A172 (cell line): ENCODE measurements around the gene EIF2D. TPM values are rescaled to one million over a fixed set of nuclear protein-coding genes. Genes with fewer than 3 reads are reported as not detected.
"Not testable (repeated sequence)": the region's sequence is repeated elsewhere in the genome, so short reads cannot be mapped to it uniquely, and the experiment has no call there.

Experiments
- DNase-seq: peaks from one replicate; pipeline ENCODE4 v3.0.0-alpha.2; 2015; ENCODE audit warnings: low spot score
- total RNA-seq: library from RNA; depleted of rRNA; stranded (reverse); fragments of >200 nt; shearing (Covaris generic); gene quantifications from 2 replicates; pipeline ENCODE4 v1.2.3, GENCODE V29; 2014

EIF2D gene
- total RNA-seq, 1 experiment from 2014 or later: 53.6 TPM

DNA sequence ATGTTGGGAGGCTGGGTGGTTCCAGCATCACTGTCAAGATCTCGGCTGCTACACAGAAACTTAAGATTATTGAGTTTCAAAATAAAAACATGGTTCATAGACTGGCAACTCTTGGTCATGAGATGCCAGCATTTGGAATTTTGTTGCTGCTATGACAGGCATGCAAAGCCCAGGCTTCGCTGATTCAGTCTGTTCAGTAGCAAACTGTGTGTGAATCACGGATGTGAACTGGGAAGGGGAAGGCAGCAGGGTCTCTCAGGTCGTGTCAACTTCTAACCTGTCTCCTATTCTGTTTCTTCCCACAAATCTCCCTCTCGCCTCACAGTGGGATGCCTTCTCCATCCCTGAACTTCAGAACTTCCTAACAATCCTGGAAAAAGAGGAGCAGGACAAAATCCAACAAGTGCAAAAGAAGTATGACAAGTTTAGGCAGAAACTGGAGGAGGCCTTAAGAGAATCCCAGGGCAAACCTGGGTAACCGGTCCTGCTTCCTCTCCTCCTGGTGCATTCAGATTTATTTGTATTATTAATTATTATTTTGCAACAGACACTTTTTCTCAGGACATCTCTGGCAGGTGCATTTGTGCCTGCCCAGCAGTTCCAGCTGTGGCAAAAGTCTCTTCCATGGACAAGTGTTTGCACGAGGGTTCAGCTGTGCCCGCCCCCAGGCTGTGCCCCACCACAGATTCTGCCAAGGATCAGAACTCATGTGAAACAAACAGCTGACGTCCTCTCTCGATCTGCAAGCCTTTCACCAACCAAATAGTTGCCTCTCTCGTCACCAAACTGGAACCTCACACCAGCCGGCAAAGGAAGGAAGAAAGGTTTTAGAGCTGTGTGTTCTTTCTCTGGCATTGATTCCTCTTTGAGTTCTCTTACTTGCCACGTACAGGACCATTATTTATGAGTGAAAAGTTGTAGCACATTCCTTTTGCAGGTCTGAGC lies 25.5 kb downstream of the EIF2D start:
- DNase-seq: no peak

- DNase-seq: no peak
Observed at GRCh38 chr1:206584683-206585082, 27.6 kb downstream of the EIF2D start.

DNA sequence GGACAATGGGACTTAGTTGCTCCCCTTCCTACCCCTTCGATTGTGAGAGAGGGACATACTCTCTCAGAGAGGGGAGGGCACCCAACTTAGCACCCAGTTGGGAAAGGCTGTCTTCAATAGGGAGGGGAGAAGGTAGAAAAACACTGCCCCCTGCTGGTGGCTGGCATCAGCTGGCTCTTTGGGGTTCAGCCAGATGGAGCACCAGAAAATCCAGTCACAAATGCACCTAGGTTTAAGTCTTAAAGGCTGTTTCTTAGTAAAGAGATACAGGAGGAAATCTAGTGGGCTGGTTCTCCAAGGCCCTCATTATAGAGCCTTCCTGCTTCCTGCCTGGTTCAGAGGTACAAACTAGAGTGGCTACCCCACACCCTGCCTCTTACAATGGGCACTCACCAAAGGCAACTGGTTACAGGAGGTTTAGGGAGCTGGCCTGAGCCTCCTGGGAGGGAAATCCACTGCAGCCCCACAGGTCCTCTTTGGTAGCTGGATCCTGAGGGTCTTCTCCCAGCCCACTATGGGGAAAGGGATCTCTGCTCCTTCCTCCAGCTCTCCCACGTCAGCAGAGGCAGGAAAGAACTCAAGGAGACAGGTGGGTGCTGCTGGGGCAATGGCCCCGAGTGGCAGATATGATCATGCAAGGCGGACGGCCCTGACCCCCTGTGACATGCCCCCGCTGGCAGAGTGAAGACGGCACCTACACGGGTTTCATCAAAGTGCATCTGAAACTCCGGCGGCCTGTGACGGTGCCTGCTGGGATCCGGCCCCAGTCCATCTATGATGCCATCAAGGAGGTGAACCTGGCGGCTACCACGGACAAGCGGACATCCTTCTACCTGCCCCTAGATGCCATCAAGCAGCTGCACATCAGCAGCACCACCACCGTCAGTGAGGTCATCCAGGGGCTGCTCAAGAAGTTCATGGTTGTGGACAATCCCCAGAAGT lies 28.3 kb downstream of the EIF2D start:
- DNase-seq: peak; percentile 81

GRCh38 chr1:206582971-206583706 lies 29.1 kb downstream of the EIF2D start:
- DNase-seq: no peak

DNA sequence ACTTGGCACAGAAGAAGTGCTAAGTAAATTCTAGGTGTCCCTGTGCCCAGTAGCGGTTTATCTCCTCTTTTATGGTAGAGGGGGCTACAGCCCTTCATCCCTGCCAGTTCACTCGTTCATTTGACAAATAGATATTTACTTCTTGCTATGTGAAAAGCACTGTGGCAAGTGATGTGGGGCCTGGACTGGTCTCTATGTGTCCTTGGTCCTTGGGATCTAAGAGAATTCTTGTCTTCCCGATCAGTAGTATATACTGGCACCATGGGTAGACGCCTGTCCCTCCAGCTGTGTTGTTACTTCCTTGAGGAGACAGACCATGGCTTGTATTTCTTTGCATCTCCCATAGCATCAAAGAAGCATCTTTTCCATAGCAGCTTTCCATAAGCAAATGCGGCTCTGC lies 29.7 kb downstream of the EIF2D start:
- no peak for DNase-seq

DNA sequence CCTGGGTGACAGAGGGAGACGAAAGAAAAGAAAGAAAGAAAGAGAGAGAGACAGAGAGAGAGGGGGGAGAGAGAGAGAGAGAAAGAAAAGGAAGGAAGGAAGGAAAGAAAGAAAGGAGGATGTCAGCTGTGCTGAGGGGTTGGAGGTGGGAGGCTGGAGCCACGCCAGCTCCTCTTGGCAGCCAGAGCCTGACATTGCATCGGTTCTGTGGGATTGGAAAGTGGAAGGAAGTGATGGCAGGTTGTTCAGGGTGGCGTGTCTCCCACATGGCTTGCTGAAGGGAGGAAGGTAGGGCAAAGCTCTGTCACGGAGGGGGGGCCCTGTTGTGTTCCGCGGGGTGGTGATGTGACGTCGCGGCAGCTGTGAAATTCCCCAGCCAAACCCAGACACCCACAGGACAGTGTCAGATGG lies 30.7 kb downstream of the EIF2D start:
- no peak for DNase-seq

- DNase-seq: not testable (repeated sequence)
Observed at GRCh38 chr1:206581114-206581497, 31.2 kb downstream of the EIF2D start.

DNA sequence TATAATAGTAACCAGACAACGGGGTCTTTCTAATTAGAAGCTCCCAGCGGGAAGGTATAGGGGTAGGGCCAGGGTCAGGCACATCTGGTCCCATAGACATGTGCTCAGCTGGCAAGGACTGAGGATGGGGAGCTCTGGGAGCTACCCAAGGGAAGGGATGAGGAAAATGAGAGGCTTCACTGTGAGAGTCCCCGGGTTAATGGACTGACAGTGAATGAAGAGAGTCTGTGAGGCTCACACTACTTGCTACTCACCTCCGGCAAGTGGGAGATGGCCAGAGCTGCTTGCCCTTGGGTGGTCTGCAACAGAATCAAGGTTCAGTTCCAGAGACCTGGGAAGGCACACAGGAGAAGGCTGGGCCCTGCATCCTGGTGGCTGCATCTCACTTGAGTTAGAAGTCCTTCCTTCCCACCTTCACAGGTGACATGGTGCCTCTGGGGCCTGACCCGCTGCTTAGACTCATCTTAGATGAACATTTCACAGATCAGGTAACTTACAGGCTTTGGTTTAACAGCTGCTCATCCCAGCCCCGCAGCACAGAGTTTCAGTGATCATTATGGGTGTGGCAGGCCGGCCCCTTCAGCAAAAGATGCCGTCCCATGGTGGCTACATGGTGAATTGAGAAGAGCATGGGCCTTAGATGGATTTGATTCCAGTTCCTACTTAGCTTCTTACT lies 31.7 kb downstream of the EIF2D start:
- DNase-seq: no peak

GRCh38 chr1:206579747-206580437 lies 32.4 kb downstream of the EIF2D start:
- peak; percentile 75 for DNase-seq

GRCh38 chr1:206578978-206579374 lies 33.3 kb downstream of the EIF2D start:
- no peak for DNase-seq

DNA sequence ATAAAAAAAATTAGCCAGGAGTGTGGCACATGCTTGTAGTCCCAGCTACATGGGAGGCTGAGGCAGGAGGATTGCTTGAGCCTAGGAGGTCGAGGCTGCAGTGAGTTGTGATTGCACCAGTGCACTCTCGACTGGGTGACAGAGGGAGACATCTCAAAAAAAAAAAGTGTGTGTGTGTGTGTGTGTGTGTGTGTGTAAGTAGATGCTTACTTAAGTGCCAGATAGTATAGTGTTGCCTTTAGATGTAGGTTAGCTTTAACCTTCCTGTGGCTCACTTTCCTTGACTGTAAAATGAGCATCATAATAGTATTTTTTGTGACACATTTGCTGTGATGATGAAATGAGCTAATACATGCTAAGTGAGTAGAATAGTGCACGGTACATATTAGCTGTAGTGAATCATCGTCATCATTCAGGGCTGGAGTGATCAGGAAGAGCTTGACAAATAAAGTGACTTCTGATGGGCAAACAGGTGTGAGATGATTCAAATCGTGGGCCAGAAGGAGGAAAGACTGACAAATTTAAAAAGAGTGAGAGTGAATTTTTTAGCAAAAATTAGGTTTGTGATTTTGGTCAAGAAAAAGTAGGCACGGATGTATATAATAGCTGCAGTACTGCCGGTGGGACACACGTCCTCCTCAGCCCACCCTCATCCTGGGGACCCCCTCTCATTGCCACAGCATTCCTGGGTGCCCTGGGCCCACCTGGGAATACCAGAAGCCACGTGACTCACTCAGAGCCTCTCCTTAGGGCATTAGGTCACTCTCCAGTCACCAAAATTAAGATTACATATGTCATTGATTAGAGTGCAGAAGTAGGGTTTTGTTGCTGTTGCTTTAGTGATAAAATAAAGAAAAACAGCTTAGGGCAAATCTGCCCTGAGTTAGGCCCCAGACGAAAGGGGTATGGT lies 33.9 kb downstream of the EIF2D start:
- DNase-seq: no peak

- no peak for DNase-seq
Observed at GRCh38 chr1:206577626-206578025, 34.6 kb downstream of the EIF2D start.

DNA sequence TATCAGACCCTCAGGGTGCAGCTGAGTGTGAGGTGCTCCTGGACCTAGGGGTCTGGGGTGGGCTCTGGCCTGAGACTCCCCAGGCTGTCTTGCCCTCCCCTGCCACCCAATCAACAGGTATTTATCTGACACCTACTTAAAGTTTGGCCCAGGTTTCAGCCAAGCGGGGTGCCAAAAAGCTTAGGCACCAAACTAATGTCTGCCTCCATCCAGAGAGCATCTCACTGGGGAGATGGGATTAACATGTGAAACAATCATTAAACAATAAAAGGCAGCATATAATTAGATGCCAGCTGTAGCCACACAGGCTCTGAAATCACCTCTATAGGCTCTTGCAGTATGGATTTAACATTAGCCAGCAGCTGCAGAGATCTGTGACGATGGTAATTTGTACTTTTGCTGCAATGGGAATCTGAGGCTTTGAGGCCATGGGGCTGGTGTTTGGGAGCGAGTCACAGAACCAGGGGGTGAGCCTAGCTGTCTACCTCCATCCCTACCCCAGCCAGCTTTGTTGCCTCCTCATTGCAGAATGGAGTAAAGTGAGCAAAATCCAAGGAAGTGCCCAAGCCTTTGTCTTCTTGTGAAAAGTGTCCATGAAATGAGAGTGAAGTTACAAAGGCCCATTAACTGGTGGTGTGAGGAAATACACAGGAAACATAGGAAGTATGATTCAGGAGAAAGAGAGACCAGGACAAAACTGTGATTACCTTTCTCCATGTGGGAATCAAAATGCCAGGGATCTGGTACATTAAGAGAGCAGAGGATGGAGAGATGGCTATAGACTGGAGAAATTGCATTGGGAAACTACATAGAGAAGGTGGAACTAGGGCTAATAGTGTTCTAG lies 36.1 kb downstream of the EIF2D start:
- DNase-seq: no peak

- DNase-seq: peak; percentile 74
Observed at GRCh38 chr1:206575165-206575893, 36.9 kb downstream of the EIF2D start.

DNA sequence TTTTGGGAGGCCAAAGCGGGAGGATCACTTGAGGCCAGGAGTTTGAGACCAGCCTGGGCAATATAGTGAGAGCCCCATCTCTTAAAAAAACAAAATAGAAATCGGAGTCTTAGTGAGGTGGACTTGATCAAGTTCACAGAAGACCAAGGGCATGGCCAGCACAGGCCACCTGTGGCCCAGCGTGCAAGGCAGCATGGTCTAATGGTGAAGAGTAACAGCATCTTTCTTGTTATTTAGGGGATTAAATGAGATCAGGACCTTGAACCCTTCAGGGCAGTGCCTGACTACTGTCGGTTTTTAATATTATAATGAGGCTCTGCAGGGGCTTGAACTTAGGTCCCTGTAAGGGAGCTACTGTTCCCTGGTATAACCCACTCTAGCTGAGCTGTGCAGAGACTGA lies 38.5 kb downstream of the EIF2D start:
- no peak for DNase-seq

DNA sequence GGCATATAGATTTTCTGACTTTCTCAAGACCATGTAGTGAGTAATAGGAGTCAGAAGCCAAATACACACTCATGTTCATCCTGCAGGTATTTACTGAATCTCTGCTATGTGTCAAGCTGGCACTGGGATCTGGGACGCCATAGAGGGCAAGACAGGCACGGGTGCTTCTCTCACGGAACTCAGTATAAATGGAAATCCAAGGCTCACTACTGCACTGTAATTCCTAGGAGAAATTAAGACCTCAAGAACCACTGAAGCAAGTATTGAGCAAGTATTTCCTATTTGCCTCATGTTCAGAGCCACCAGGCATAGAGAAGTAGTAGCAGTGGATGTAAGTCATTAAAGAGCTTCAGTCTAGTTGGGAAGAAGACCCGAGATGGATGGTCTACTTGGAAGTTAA lies 38.9 kb downstream of the EIF2D start:
- no peak for DNase-seq

GRCh38 chr1:206572835-206573234 lies 39.4 kb downstream of the EIF2D start:
- no peak for DNase-seq

- DNase-seq: no peak
Observed at GRCh38 chr1:206570529-206570928, 41.7 kb downstream of the EIF2D start.
